Renal cortical epithelial cell (primary cell): ENCODE measurements around the gene KLK7. TPM values are rescaled to one million over a fixed set of nuclear protein-coding genes. Genes with fewer than 3 reads are reported as not detected.
"Not testable (repeated sequence)": the region's sequence is repeated elsewhere in the genome, so short reads cannot be mapped to it uniquely, and the experiment has no call there.

Experiments used
- DNase-seq: peaks from one replicate; pipeline ENCODE4 v3.0.0-alpha.2; 2011; ENCODE audit warnings: low read depth
- total RNA-seq: library from RNA; depleted of rRNA; stranded (reverse); fragments of >200 nt; gene quantifications from 2 replicates; pipeline ENCODE4 v1.2.3, GENCODE V29; 2014

KLK7 gene
- total RNA-seq, 1 donor from 2014 or later = 0.30 TPM

GRCh38 chr19:50977626-50978025 lies 6.1 kb downstream of the KLK7 start:
- DNase-seq = no peak

DNA sequence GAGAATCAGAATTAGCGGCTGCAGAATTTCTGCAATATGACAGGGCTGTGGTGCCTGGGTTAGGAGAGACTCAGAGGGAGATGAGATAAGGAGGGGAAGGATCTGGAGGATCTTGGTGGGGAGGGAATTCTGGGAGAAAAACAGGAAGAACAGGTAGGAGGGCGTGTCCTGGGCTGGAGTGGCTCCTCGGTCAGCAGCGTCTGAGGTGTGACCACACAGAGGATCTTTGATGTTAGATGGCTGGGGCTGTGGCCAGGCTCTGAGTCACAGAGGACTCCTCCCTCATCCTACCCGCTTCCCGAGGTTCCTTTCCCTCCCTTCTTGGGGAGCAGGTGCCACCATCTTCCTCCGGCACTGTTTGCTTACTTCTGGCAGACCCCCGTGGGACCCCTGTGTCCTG lies 8.0 kb downstream of the KLK7 start:
- peak; percentile 12 for DNase-seq

DNA sequence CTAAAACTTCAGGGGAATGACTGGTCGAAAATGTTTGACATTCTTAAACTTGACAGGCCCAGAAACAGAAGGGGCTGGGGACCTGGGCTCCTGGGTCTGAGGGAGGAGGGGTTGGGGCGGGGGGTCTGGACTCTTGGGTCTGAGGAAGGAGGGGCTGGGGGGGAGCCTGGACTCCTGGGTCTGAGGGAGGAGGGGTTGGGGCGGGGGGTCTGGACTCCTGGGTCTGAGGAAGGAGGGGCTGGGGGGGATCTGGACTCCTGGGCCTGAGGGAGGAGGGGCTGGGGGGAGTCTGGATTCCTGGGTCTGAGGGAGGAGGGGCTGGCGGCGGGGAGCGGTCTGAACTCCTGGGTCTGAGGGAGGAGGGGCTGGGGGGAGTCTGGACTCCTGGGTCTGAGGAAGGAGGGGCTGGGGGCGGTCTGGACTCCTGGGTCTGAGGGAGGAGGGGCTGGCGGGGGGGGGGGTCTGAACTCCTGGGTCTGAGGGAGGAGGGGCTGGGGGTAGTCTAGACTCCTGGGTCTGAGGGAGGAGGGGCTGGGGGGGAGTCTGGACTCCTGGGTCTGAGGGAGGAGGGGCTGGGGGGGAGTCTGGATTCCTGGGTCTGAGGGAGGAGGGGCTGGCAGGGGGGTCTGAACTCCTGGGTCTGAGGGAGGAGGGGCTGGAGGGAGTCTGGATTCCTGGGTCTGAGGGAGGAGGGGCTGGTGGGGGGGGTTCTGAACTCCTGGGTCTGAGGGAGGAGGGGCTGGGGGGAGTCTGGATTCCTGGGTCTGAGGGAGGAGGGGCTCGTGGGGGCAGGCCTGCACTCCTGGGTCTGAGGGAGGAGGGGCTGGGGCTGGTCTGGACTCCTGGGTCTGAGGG lies 8.8 kb downstream of the KLK7 start:
- no peak for DNase-seq

DNA sequence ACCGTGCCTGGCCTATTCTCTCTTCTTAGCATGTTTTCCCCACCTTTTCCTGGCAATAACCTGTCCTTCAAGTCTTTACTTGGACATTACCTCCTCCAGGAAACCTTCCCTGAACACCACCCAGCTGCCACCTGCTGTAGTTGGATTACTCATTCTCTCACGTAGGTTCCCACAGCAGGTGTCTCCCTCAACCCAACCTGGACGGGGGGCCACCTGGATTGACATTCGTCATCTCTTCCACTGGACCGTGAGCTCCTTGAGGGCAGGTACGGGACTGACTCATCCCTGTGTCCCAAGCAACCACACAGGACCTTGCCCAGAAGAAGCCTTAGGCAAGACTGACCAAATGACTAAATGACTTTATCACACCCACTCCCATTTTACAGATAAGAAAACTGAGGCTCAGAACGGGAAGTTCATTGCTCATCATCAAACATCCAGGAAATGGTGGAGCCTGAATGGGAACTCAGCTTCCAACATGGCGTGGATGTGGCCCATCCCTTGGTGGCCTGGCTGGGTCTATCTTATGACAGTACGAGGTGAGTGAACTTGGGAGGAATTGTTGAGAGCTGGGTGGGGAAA lies 10.8 kb downstream of the KLK7 start:
- peak; percentile 14 for DNase-seq

DNA sequence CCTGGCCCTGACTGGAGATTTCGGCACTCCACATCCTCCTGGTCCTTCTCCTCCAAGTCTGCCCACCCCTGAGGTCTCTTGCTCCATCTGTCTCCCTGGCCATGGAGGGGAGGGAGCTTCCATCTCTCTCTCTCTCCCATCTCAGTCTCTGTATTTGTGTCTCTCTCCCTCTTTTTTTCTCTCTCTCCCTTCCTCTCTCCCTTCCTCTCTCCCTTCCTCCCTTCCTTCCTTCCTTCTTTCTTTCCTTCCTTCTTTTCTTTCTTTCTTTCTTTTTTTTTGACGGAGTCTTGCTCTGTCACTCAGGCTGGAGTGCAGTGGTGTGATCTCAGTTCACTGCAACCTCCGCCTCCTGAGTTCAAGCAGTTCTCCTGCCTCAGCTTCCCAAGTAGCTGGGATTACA lies 13.9 kb downstream of the KLK7 start:
- DNase-seq = not testable (repeated sequence)

DNA sequence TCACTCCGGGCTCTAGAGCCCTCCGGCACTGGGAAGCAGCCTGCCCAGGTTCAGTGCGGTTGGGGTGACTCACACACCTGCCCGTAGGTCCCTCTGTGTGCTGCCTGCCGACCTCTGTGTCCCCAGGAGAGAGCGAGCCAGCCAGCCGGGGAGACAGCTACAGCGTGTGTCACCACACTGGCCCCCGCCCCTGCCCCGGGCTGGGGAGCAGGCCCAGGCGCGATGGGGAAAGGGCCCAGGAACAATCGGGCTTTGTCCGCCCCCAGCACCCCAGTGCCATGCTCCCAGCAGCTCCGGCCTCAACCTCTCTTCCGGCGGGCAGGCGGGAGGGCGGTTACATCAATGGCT lies 14.3 kb downstream of the KLK7 start, which contains the start of gene KLK6:
Gene KLK6, minus strand, starts transcription at position 179 of the 348 bp plus-strand sequence. CDS start 1,487 bp downstream, outside the sequence.
- DNase-seq = peak; percentile 28

- DNase-seq = peak; percentile 4
These were observed 14.9 kb downstream of the KLK7 start for GRCh38 chr19:50968716-50969412.

DNA sequence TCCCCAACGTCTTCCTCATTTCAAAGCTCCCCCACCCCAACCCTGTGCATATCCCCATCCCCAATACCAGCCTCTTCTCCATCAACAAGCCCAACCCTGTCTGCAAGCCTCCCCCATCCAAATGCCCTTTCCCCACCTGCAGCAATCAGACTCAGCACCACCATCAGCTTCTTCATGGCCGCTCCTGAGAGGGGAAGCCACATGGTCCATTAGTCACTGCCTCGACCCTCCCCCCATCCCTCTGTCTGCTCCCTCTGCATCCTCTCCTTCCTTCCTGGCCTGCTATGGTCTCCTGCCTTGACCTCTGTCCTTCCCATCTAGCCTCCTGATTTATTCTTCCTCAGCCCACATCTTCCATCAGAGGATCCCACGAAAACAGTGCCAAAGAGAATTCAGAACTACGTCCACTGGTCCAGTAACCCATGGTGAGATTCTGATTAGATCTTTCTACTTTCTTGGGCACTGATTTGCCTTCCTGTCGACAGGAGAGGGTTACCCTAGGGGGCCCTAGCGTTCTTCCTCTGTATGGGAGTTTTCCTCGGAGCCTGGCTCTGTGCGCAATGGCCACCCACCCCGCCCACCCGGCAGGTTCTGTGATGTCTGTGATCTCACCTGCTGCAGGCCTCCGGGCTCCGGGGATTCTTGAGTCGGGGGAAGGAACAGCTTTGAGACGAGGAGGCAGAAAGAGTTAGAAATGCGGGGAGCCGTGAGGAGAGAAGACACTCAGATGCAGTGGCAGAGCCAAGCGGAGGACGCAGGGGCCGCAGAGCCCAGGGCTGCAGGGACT lies 15.6 kb downstream of the KLK7 start:
- DNase-seq = no peak

GRCh38 chr19:50964266-50964665 lies 19.5 kb downstream of the KLK7 start:
- no peak for DNase-seq

GRCh38 chr19:50963381-50963780 lies 20.3 kb downstream of the KLK7 start:
- DNase-seq = no peak

- DNase-seq = no peak
These were observed 21.5 kb downstream of the KLK7 start for GRCh38 chr19:50962245-50962644.

DNA sequence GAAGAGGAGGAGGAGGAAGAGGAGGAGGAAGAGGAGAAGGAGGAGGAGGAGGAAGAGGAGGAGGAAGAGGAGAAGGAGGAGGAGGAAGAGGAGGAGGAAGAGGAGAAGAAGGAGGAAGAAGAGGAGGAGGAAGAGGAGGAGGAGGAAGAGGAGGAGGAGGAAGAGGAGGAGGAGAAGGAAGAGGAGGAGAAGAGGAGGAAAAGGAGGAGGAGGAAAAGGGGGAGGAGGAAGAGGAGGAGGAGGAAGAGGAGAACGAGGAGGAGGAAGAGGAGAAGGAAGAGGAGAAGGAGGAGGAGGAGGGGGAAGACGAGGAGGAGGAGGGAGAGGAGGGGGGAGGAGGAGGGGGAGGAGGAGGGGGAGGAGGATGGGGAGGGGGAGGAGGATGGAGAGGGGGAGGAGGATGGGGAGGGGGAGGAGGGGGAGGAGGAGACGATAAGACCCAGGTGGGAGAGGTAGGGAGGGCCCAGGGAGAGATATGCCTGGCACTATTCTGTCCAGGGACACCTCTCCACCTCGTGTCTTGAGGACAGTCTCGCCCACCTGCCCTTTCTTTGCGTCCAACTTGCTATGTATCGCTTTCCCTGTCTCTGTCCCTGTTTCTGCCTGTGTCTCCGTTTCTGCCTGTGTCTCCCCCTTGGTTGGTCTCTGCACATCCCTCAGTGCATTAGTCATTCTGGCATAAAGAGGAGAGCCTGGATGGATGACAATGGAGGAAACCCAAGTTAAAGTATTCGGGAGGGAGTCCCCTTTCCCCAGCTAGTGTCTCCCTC lies 23.8 kb downstream of the KLK7 start:
- DNase-seq = no peak

GRCh38 chr19:50957587-50957986 lies 26.1 kb downstream of the KLK7 start:
- no peak for DNase-seq

- no peak for DNase-seq
These were observed 30.8 kb downstream of the KLK7 start, which contains the start of gene KLK5 for GRCh38 chr19:50952910-50953309. KLK5 (minus strand) TSS chr19:50953038; CDS start chr19:50952657, 381 bp downstream.

DNA sequence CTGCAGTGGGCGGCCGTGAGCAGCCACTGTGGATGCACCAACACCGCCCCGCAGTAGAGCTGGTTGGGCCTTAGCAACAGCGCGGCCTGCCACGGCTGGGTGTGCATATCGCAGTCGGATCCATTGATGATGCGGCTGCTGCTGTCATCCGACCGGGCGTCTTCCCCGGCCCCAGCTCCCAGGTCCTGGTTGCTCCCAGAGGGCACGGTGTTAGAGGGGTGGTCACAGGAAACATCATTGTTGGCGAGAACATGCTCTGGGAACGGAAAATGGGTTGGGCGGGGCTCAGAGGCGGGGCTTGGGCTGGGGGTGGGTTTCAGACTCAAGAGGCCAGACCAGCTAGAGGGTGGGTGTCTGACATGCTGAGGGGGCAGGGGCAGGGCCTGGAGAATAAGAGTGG lies 33.9 kb downstream of the KLK7 start:
- no peak for DNase-seq

DNA sequence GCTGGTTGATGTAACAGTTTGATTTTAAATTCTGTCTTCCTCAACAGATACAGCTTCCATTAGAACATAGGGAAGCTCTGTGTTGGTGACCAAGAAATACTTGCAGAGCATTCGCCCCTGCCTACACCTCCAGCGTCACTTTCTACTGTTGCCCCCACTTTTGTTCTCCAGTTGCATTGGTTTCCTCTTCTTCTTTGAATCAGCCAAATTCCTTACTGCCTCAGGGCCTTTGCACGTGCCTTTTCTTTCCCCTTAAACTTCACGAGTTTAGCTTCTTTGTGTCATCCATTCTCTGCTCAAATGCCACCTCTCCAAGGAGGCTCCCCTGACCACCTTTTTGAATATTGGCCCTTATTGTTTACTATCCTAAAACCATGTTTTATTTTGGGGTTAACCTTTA lies 36.6 kb downstream of the KLK7 start:
- DNase-seq = no peak

- DNase-seq = no peak
These were observed 38.9 kb downstream of the KLK7 start for GRCh38 chr19:50944795-50945194.

GRCh38 chr19:50943074-50943828 lies 40.5 kb downstream of the KLK7 start:
- no peak for DNase-seq

- DNase-seq = no peak
These were observed 44.1 kb downstream of the KLK7 start for GRCh38 chr19:50939596-50939995.

GRCh38 chr19:50933640-50934039 lies 50.1 kb downstream of the KLK7 start:
- DNase-seq = peak; percentile 25
